ENCODE measurements around the gene CCR9.
A peak's percentile ranks its signal among the peaks of the same experiment; 100 is the strongest.

The CCR9 gene

DNA sequence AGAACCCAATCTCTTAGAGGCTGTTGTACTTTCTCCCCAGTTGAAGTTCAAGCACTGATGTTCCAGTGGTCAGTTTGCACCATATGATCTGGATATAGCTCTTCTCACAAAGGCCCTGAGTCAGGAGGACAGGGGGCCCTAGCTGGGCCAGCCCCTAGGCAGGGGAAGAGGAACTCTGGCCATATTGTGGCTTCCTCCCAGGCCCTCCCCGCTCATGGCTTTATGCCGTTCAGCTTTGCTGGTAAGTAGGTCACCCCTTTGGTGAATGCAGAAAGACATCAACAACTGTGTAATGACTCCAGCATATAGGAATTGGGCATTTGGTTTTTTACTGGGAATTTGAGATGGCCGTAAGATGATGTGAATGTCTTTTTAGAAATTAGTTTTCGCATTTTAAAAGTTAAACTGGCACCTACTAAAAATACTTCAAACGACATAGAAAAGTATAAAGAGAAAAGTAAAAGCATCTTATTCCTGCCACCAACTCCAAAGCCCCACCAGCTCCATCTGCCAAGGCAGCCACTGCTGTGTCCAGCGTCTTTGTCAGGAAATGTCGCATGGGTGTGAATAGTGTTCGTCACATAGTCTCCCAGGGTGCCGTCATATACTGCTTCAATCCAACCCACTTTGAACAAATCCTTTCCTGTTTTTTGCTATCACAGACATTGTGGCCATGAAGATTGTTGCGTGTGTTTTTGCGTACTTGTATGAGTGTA is 25.3 kb downstream of the CCR9 start:
- in situ Hi-C loops (cut with HindIII; ENCODE audit: low sequenced_read_pairs), result no loop called here
- H3K4me3 ChIP-seq (ENCODE audit: low read depth, low read length), result no peak overlapping the region
- TF ChIP-seq CTCF (IDR thresholded peaks at IDR 0.05; ENCODE audit: low read depth, low read length, missing control alignments), result no peak
- DNase-seq (ENCODE audit: low read depth), result no peak

- in situ Hi-C loops (cut with HindIII; ENCODE audit: low sequenced_read_pairs), result no loop called here
- no peak for TF ChIP-seq CTCF (IDR thresholded peaks at IDR 0.05; ENCODE audit: low read depth, low read length, missing control alignments)
- H3K4me3 ChIP-seq (ENCODE audit: low read depth, low read length), result no peak overlapping the region
- no peak for DNase-seq (ENCODE audit: low read depth)
These were observed 26.1 kb downstream of the CCR9 start for GRCh38 chr3:45912435-45912834.

- in situ Hi-C loops (cut with HindIII; ENCODE audit: low sequenced_read_pairs), result no loop called here
- TF ChIP-seq CTCF (IDR thresholded peaks at IDR 0.05; ENCODE audit: low read depth, low read length, missing control alignments), result no peak
- no peak for DNase-seq (ENCODE audit: low read depth)
- no peak overlapping the region for H3K4me3 ChIP-seq (ENCODE audit: low read depth, low read length)
These were observed 28.2 kb downstream of the CCR9 start for GRCh38 chr3:45914362-45915058.

GRCh38 chr3:45915059-45915439 is 28.7 kb downstream of the CCR9 start:
- DNase-seq (ENCODE audit: low read depth), result no peak
- no peak overlapping the region for H3K4me3 ChIP-seq (ENCODE audit: low read depth, low read length)
- in situ Hi-C loops (cut with HindIII; ENCODE audit: low sequenced_read_pairs), result no loop called here
- TF ChIP-seq CTCF (IDR thresholded peaks at IDR 0.05; ENCODE audit: low read depth, low read length, missing control alignments), result no peak

DNA sequence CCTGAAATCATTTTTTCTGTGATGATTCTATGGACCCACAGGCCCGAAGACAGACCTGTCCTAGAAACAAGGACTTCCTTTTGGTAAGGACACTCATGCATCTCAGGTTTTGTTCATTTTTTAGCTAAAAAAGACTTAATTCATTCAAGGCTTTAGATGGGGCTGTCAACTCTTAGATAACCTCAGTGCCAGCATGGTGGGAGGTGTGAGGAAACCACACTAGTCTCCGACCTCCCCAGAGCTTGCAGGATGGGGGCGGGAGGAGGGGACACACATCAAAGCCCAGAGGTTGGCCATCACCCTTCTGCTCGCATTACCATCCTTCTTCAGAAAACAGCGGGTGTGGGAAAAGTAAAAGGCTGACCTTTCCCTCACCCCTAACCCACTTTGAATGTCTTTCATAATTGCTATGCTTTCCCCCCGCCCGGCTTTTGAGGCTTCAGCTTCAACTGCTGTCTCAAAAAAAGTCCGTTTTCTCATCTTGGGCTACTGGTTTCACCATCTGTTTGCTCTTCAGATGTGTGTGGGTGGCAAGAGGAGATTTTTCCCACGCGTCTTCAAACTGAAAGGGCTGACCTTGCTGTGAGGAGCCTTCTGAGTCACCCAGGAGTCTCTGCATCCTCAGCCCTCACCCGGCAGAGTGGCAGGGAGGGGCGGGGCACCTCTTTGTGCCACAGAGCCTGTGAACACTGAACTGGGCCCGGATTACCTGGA is 29.3 kb downstream of the CCR9 start:
- no peak for TF ChIP-seq CTCF (IDR thresholded peaks at IDR 0.05; ENCODE audit: low read depth, low read length, missing control alignments)
- DNase-seq (ENCODE audit: low read depth), result peak; percentile 20
- in situ Hi-C loops (cut with HindIII; ENCODE audit: low sequenced_read_pairs), result no loop called here
- no peak overlapping the region for H3K4me3 ChIP-seq (ENCODE audit: low read depth, low read length)

DNA sequence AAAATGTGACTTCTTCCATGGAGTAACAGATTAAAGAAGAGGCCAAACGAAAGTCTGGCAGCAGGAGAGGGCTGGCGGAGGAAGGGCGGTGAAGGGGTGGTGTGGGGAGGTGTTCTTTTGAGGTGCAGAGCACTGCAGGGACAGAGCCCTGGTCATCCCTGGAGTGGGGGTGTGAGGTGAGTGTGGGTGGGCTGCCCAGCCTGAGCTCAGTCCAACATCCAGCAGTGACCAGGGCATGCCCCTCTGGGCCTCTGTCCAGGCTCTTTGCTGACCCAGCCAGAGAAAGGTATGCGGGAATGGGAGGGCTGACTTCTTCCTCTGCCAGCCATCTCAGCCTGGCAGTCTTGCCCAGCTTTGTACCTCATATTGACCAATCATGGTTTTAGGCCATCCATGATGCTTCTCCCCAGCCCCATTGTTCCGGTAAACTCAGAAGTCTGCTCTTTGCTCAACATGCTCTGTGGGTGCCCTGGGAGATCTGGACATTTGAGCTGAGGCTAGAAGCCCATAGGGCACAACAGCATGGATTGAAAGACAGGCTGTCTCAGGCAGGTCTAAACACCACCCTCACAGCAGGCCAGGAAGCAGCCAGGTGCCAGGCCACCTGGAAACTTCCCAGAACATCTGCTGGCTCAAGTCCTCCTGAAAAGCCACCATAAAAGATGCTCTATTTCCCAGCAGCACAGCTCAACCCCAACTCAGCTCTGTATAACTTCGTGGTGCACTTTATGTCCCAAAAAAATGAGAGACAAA is 31.0 kb downstream of the CCR9 start:
- H3K4me3 ChIP-seq (ENCODE audit: low read depth, low read length), result no peak overlapping the region
- DNase-seq (ENCODE audit: low read depth), result no peak
- no peak for TF ChIP-seq CTCF (IDR thresholded peaks at IDR 0.05; ENCODE audit: low read depth, low read length, missing control alignments)
- in situ Hi-C loops (cut with HindIII; ENCODE audit: low sequenced_read_pairs), result no loop called here

Measured in astrocyte of the cerebellum (primary cell).